Sigmoid colon (tissue), 4 donors: Measurements from ENCODE around the gene RNF167.

ENCODE experiments used
- CTCF ChIP-seq, 4 experiments: fragments of 450-650 bp in 3 of 4; fragments of 200-600 bp in 1 of 4; IDR thresholded peaks; one replicate each; pipeline ENCODE4 v1.5.1; 2016 to 2019; ENCODE audit warnings: antibody characterized with exemption in 4 of 4, mild to moderate bottlenecking in 3 of 4, moderate library complexity in 2 of 4
- EP300 ChIP-seq, 4 donors: sonication (generic); formaldehyde crosslinking; IDR thresholded peaks; one replicate each; pipeline ENCODE4 v1.6.1; 2017; ENCODE audit warnings: antibody characterized with exemption in 4 of 4
- POLR2A ChIP-seq, 2 donors: fragments of 450-650 bp; IDR thresholded peaks; one replicate each; pipeline ENCODE4 v1.6.1; 2016; ENCODE audit warnings: antibody characterized with exemption in 2 of 2, mild to moderate bottlenecking in 2 of 2, moderate library complexity in 2 of 2
- POLR2AphosphoS5 ChIP-seq, 4 donors: sonication (generic); formaldehyde crosslinking; IDR thresholded peaks; one replicate each; pipeline ENCODE4 v1.6.1; 2017; ENCODE audit warnings: antibody characterized with exemption in 4 of 4

- TF ChIP-seq POLR2A (IDR thresholded peaks at IDR 0.05) (no peak), CTCF (IDR thresholded peaks at IDR 0.05) (no peak), EP300 (IDR thresholded peaks at IDR 0.05) (no peak), POLR2AphosphoS5 (IDR thresholded peaks at IDR 0.05) (no peak)
Measured at GRCh38 chr17:4955091-4955490, 15.0 kb downstream of the RNF167 start.
